Umbilical cord (tissue), 2 donors: ENCODE data around the gene CSPG4. TPM values are rescaled to one million over a fixed set of nuclear protein-coding genes. Genes with fewer than 3 reads are reported as not detected.
"Not testable (repeated sequence)": the region's sequence is repeated elsewhere in the genome, so short reads cannot be mapped to it uniquely, and the experiment has no call there.

Experiments
- DNase-seq: peaks from one replicate; pipeline ENCODE4 v3.0.0-alpha.2; 2015; ENCODE audit warnings: low spot score
- total RNA-seq: library from RNA; depleted of rRNA; stranded (reverse); fragments of >200 nt; gene quantifications from one replicate; pipeline ENCODE4 v1.2.3, GENCODE V29; 2014; ENCODE audit warnings: low replicate concordance; ENCODE audit not compliant: insufficient read depth

Gene CSPG4
- total RNA-seq, 1 donor from 2014 or later: 84.0 TPM

DNA sequence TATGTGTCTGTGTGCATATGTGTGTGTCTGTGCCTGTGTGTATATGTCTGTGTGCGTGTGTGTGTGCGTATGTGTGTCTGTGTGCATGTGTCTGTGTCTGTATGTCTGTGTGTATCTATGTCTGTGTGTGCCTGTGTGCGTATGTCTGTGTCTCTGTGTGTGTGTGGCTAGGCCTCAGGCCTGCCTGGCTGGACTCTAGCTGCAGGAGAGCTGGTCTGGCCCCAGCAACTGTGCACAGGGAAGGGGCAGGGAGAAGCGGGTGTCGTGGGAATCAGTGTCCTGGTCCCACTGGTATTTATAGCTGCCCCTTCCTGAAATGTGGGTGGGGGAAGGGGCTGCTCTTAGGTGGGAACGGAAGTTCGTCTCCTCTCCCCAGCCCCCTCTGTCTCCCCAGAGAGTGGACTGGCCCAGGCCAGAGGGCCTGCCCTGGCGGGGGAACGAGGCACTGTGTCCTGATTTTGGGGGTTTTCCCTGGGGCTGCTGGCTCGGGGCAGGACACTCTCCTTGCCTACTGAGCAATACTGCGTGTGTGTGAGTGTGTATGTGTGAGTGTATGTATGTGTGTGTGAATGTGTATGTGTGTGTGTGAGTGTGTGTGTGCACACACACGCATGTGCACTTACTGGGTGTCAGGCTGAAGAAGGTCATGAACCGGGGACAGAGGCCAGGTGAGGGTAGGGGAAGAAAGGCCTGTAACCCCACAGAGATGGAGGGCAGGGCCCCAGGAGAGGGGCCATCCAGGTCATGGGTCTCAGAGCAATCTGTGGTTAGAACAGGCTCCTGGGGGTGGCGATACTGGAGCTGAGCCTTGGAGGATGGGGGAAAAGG, 6.6 kb downstream of the CSPG4 start:
- DNase-seq: no peak

DNA sequence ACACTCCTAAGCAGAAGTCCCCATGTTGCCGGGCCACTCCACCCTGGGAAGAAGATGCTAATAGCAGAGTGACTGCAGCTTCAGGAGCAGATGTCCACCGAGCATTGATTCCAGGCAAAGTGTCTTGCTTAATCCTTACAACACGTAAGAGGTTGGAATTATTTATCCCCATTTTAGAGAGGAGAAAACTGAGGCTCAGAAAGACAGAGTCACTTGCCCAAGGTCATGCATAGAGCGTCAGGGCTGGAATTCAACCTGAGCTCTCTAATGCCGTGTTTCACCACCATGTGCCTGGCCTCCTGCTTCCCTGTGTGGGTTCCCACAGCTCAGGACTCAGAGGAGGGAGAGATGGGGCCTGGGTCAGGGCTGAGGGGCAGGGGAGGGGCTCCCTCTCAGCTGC, 7.3 kb downstream of the CSPG4 start:
- DNase-seq: not testable (repeated sequence)

DNA sequence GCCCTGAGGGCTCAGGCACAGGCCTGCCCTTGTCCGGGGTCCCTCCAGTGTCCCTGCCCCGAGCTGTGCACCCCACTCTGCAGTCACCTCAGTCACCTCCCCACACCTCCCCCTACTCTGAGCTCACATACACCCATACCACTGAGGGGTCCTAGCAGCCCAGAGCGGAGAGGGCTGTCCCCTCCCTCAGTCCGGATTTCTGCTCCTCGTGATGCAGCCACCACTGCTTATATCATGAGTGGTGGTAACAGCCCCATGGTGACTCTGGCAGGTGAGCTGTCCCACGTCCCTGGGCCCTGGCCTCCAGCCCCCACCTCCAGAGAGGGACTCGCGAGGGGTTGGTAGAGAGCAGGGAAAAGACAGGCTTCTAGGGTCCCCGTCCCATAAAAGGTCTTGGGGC, 8.0 kb downstream of the CSPG4 start:
- DNase-seq: no peak

DNA sequence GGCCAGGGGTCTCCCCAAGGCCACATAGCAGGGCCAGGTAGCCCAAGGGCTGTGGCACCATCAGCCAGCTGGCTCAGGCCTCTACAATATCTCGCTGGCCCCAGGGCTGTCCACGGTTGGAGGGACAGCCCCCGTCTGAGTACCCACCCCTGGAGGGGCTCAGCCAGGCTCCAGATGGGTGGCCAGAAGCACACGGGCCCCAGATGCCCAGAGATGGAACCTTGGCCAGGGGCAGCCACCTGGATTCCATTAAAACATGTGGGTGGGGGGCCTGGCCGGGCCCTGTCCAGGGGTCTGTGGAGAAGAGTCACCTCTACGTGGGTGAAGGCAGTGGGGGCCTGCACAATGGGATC, 8.4 kb downstream of the CSPG4 start:
- DNase-seq: no peak

DNA sequence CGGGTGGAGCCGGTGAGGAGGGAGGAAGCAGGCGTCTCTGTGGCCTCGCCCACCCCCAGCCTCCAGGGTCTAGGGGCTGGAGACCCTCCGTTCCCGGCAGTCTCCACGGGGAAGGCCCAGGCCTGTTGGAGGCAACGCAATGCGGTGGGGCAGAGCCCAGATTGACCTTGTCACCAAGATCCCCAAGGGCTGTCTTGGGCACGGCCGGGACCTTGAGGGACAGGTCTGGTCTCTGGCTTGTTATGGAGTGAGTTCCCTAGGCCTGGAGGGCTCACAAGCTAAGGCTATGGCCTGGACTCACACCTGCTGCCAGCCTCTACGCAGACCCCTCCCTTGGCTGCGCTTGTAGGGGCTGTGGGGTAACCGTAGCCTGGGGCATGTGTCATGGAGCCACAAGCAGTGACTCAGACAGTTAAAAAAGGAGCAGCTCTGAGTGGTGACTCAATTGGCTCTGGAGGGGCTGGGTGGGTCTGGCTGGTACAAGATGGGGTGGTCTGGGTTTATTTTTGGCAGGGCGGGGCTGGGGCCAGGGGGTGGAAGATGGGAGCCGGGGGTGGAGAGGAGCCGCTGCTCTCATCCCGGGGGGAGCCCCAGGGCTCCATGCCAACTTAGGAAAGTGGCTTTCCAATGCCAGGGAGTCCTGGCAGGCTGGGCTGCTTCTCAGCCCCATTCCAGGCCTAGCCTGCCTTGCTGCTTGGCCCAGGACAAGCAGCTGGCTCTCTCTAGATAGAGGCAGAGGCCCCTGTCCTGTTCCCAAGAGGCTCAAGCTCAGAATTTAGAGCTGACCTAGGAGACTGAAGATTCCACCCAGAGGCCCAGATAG, 9.0 kb downstream of the CSPG4 start:
- not testable (repeated sequence) for DNase-seq

DNA sequence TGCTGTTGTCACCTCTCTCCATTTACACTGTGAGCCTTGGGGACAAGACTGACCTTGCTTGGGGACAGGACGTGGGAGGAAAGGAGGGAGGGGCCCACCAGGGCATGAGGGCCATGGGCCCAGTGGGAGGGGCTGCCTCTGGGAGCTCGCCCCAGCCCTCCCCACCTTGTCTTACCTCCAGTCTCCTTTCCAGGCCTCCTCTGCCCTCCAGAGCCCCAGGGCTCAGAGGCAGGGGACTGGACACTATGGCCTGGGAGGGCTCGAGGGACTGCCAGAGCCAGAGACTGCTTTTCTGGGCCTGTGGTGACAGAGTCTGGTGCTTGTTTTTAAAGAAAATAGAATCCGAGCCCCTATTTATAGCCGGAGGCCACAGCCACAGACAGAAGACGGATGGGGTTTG, 10.2 kb downstream of the CSPG4 start:
- no peak for DNase-seq

DNA sequence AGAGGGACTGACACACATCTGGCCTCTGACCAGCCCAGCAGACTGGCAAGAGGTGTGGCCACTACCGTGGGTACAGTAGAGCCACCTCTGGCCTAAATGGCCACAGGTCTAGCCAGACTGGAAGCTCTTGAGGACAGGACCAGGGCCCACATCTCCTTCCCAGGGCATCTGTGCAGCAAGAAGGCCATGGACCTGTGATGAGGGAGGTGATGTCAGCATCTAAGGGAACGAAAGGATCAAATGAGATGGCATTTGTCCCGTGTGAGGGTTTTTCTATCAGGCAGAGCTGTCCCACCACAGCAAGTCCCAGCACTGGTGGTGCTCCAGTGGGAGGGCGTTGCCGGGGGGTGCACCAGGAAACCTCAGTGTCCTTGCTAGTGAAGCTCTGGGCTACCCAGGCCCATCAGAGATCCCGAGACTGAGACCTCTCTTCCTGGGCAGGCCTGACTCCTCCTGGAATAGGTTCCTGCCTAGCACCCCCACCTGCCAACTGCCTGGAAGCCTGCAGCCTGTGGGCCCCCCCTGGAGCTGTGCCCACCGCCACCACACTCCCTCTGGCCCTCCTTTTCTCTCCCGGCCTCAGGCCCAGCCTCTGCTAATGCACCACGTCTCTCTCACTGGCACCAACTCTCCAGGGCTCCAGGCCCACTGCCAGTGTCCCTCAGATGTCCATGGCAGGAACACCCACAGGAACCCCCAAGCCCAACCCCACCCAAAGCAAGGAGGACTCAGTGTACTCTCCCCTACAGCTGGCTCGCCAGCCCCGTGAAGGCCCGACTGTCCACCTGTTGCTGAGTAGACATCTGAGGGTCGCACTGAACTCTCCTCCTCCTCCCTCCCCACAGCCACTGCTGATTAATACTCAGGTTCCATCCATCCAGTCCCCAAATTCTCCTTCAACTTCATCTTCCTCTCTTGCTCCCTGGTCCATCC, 11.3 kb downstream of the CSPG4 start:
- not testable (repeated sequence) for DNase-seq

DNA sequence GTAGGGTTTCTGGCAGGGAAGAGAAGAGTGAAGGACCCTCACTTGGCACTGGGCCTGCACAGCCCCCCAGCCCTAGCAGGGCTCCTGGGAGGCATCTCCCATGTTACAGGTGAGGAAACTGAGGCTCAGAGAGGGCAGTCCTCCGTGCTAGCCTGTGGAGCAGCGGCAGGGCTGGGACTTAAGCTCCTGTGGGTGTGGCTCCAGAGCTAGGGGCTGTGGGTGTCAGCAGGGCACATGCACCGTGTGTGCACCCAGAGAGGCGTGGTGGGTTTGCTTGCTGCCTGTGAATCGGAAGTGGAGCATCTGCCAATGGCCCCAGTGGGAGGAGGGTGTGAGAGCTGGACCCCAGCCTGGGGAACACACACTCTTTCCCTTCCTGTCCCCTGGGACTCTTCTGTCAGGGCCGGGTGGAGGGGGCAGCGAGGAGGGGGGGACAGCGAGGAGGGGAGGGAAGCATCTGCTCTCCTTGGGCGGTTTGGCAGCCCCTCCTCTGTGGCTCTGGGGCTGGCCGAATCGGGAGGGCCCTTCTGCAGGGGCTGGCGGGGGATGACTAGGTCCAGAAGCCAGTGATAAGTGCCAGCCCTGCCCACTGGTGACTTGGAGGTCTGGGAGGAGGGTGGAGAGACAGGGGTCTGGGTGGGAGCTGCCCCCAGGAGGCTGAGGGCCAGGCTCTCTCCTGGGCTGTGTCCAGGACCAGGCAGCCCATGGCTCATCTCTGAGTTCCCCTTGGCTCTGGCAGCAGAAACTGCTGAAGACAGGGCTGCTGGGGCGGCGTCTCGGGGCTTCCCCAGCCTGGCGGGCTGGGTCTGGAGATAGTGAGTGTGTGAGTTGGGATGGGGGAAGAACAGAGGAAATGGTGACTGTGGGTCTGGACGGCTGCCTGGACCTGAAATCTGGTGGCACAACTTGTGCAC, 12.4 kb downstream of the CSPG4 start:
- DNase-seq: peak; percentile 94

DNA sequence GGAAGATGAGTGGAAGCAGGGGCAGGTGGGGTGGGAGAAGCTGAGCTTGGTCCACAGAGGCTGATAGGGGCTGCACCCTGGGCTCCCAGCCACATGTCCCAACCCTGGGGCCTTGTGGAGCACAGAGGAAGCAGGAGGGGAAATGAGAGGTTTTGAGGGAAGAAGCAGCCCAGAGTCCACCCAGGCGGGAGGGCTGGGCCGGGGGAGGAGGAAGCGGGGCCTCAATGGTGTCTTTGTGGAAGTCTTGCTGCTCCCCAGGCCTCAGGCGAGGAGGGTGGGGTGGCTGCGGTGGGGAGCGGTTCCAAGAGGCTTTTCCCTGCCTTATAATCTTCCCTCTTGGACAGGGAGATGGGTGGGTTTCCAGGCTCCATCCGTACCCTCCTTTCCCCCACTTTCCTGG, 13.1 kb downstream of the CSPG4 start:
- peak; percentile 51 for DNase-seq

DNA sequence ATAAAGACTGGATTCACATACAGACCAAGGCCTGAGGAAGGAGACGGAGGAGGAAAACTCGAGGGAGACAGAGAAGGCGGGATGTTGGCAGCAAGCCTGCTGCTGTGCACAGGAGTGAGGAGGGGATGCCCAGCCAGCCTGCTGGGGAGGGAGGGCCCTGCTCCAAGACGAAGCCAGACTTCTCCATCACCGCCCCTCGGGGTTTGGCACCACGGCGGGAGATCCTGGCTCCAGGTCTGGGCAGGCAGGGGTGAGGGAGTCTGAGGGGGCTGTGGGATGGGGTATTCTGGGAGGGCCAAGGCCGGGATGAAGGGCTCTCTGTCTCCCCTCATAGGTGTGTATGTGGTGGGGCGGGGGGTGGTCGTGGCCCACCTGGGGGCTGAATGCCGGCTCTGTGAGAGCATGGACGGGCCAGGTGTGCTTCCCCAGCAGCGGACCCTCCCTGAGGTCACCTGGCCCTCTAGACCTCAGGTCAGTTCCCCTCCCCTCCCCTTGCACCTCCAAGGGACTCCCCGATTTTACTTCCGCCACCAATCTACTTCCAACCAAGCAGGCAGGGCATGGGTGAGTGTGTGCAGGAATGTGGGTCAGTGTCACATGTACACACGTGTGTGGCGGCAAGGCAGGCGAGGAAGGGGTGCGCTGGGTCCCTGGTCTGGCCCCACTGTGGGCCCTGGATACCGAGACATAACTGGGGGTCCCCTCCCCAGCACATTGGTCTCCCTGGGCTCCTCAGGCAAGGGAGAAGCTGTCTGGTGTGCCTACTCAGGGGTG, 14.5 kb downstream of the CSPG4 start:
- DNase-seq: not testable (repeated sequence)

DNA sequence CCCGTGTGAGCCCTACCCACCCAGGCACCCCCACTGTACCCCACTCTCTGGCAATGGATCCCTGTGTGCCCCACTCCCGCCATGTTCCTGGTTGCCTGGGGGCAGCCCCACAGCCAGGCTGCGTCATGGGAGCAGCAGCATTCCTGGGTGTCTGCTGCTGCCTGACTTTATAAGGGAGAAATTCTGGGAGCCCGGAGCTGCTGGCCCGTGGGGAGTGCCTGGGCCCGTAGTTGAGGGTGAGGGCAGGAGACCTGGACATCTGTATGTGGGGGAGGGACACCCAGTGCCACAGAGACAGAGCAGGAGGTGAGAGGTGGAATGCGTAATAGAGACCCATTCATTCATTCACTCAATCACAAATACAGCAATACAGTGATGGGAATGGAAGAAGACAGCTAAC, 15.1 kb downstream of the CSPG4 start:
- DNase-seq: no peak

DNA sequence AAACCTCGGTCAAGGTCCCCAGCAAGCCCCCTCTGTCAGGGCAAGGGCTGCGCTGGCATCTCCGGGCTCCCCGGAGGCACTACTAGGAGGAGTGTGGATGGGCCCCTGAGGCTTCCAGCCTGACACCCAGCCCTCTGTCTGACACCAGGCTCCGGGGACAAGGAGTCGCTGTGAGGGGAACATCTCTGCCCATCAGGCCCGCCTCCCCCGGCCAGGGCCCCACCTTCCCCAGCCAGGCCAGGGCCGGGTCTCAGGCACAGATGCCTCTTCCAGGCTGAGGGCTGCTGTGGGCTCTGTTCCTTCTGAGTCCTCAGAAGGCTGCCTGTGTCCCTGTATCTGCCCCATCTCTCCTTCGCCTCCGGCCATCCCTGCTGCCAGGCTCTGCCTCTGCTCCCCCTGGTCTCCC, 15.8 kb downstream of the CSPG4 start:
- DNase-seq: no peak

DNA sequence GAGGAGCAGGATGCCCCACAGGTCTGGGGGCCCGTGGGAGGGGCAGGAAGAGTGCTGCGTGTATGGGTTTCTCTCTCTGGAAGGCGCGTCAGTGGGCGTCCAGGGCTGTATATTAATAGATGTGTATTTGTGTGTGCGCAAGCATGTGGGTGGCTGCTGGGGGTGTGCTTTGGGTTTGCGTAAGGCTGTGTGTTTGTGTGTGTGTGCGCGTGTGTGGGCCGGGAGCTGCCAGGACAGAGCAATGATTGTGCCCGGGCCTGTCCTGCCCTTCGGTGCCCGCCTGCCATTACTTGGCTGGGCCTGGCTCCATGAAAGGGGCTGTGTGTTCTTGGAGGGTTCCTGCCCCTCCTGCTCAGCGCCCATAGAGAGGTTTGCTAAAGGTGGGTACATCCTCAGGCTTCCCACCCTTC, 16.3 kb downstream of the CSPG4 start:
- DNase-seq: no peak

DNA sequence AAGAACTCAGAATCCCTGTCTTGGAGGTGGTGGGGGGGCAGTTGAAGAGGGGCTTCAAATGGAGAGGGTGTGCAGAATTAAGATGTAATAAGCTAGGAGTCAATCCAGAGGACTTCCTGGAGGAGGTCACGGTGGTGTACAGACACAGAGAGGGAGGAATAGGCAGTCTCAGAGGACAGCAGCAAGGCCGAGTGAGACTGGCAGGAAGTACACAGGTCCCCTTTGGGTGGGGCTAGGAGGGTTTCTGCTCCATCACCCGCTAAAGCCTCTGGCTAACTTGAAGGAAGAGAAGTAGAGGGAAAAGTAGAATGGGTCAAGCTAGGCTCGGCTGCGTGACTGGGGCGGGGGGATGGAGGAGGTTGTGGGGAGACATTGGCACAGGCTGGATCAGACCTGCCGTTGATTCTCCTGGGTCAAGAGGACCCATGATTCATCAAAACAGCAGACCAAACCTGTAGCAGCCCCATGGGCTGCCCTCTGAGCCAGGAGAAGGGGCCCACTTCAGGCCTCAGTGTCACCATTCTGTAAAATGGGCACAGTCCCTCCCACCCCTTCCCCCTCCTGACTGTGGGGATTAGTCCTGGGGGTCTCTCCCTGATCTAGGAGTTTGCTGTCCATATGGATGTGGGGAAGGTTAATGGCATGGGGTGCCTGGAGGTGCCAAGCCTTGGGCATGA, 16.9 kb downstream of the CSPG4 start:
- DNase-seq: no peak

DNA sequence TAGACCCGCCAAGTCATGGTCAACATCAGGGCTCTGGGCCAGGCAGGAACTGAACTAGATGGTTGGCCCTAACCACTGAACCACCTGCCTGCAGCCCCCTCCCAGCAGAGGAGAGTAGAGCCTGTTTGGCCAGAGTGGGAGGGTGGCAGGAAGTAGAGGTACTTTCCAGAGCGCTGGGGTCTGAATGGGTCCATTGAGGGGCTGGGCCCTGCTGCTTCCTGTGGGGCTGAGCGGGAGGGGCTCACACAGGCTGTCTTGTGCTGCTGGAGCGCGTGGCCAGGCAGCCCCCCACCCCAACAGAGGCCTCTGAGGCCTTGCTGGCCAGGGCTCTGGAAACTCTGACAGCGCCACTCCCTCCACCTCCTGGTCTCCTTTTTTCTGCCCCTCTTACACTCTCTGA, 17.4 kb downstream of the CSPG4 start:
- DNase-seq: no peak

DNA sequence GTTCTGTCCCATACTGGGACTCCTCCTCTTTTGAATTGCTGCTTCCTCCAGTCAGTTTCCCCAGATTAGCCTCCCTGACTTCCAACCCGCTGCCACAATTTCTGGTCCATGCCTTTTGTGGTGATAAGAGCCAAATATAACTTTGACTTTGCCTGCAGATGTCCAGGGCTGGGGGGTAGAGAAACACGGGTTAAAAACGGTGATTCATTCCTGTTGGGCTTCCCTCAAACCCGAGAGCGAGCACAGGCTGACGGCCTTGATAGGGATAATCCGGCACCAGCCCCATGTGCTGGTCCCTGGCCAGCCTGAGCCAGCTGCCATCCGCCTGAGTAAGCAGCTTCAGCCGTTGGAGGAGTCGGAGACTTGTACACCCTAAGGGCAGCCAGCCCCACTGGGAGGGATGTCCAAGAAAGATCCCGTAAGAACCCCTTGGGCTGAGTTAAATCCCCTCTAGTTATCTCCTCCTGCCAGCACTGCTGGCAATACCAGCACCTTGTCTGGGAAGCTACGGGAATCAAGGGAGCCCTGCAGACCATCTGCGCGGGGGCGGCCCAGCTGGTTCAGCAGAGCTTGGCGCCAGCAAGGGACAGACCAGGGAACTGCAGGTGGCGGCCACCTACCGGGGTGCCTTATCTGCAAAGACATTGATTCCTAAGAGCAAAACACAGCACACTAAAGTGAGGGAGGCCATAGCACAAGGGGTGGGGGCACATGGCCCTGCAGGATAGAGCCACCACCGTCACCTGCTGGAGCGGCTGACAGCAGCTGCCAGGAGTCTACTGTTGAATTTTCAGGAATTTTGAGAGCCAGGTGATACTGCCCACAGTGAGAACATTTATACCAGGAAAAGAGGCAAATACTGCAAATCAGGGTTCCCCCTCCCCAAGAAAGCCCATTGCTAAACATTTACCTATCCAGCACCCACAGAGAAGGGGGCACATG, 18.1 kb downstream of the CSPG4 start:
- DNase-seq: peak; percentile 98

DNA sequence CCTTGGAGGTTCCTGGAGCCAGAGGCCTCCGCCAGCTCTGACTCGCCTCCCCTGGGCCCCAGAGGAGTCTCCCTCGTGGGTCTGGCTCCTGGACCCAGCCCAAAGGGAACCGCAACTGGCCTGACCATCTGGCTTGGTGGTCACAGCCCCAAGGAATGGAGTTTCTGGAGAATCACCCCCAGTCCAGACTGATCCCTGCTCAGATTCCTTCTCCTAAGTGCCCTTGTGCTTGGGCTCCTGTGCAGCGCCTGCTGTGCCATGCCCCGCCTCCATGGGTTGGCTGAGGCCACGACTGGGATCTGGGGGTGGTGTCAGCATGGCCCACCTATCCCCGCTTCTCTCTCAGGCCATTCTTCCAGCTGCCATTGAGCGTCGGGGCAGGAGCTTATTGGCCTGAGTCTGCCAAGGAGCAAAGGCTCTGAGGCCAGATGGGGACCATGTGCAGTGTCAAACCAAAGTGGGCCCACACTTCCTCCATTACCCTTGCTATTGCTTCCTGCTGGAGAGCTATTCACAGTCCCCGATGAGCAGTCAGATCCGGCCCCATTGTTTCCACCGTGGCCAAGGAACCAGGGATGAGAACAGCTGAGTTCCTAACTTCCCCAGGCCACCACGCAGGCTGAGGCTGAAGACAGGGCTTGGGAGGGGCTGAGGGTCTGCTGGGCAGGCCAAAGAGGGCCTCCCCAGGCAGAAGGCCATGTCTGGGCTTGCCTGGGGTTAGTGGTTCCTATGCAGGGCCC, 19.0 kb downstream of the CSPG4 start:
- DNase-seq: peak; percentile 52

DNA sequence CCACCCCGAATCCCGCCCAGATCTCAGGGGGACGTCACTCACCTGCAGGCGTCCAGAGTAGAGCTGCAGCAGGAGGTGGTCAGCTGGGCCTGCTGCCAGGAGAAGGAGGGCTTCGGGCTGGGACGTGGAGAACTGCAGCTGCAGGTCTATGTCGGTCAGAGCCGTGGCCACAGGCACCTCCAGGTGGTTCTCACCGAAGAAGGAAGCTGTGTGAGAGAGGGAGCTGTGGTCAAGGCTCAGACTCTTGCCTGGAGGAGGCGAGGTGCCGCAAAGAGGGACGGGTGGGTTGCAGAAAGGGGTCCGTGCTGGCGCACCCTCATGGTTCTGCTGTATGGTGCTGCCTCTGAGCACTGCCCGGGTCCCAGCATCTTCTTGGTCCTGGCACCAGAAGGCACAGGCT, 19.6 kb downstream of the CSPG4 start:
- not testable (repeated sequence) for DNase-seq
